PC-3 (cell line): Measurements from ENCODE around the gene SLC24A3.

Experiments
- EZH2phosphoT487 ChIP-seq: fragments of 300-600 bp; sonication (generic); IDR thresholded peaks from 2 replicates; pipeline ENCODE4 v1.6.1; 2018; ENCODE audit warnings: mild to moderate bottlenecking, antibody characterized with exemption, low read length, borderline replicate concordance
- TF ChIP-seq, protein P1 (sequence below): fragments of 300-600 bp; sonication (generic); conservative IDR thresholded peaks from 2 replicates; pipeline ENCODE4 v1.5.1; 2017; ENCODE audit warnings: antibody characterized with exemption, low read depth, mild to moderate bottlenecking, low read length

DNA sequence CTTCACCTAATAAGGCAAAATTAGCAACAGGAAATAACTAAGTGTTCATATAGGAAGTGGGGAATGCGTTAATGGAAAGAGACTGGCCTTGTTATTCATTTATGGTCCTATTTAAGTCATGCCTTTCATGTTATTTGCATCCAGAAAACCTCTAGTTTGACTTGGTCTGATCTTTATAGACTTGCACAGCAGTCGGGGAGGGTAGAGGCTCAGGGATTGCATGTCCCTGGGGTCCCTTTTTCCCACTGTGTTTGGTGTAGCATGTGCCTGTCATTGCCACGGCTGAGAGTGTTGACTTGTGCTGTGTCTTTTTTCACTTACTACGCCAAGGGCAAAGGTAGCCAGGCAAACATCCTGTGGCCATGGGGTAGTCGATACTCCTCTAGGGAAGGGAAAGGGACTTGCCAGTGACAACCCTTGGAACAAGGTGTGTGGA lies 440.2 kb downstream of the SLC24A3 start:
- TF ChIP-seq, protein P1, sequence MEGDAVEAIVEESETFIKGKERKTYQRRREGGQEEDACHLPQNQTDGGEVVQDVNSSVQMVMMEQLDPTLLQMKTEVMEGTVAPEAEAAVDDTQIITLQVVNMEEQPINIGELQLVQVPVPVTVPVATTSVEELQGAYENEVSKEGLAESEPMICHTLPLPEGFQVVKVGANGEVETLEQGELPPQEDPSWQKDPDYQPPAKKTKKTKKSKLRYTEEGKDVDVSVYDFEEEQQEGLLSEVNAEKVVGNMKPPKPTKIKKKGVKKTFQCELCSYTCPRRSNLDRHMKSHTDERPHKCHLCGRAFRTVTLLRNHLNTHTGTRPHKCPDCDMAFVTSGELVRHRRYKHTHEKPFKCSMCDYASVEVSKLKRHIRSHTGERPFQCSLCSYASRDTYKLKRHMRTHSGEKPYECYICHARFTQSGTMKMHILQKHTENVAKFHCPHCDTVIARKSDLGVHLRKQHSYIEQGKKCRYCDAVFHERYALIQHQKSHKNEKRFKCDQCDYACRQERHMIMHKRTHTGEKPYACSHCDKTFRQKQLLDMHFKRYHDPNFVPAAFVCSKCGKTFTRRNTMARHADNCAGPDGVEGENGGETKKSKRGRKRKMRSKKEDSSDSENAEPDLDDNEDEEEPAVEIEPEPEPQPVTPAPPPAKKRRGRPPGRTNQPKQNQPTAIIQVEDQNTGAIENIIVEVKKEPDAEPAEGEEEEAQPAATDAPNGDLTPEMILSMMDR: no peak
- no peak for TF ChIP-seq EZH2phosphoT487
